CD4-positive, alpha-beta T cell treated with Interleukin-12 subunit alpha and Interleukin-12 subunit beta, for 1 hour (primary cell): ENCODE measurements around the gene GRIK4.

Experiments
- DNase-seq: peaks from one replicate; pipeline ENCODE4 v3.0.0-alpha.2; 2020

GRIK4 gene

DNA sequence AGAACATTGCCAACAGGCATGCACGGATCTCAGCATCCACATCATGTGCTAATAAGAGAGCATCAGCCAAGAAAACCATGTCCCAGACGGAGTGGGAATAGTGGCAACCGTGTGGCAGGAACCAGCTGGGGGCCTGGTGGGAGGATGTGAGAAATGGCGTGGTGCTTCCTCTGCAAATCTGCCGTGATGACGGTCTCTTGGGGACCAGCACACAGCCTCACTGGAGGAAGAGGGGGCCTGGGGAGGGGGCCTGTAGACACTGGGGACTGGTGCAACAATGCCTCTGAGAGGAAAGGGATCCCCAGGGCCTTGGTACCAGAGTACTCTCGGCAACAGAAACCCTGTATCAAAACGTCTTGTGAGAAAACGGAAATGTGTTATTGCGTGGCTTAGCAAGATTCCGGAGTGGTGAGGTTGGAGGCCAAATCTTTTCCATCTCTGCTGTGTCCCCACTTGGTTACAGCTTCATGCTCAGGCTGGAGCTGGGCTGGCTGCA, 358.0 kb downstream of the GRIK4 start:
- no peak for DNase-seq

DNA sequence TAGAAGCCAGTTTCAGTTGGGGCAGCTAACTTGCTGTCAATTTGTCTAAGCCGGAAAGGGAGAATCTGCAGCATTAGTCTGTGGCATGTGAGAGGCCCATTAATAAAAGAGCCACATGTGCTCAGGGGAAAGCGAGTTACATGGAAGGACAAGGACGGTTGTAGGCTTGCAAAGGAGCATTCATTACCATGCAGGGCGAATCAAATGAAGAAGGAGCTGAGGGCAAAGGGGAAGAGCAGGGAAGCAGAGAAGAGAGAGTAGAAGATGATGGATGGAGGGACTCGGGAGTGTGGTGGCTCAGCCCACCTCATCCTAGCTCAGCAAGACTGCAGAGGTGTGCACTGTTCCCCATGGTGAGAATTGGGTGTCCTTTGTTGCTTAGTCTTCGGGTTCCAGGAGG, 359.6 kb downstream of the GRIK4 start:
- no peak for DNase-seq

DNA sequence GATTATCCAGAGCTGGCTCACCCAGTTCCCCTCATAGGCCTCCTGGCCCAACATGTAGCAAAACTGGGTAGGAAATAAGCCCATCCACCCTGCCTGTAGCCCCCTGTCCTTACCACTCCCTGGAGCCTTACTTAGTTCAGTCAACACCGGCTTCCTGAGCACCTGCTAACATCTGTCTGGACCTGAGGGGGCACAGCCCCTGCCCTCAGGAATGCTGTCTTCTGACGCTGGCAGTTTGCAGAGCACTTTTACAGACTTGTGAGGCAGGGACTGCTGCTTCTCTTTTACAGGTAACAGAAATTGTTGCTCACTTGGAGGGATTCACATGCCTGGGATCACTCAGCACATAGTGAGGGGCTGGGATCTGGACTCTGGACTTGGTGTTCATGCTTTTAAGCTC, 360.4 kb downstream of the GRIK4 start:
- no peak for DNase-seq

DNA sequence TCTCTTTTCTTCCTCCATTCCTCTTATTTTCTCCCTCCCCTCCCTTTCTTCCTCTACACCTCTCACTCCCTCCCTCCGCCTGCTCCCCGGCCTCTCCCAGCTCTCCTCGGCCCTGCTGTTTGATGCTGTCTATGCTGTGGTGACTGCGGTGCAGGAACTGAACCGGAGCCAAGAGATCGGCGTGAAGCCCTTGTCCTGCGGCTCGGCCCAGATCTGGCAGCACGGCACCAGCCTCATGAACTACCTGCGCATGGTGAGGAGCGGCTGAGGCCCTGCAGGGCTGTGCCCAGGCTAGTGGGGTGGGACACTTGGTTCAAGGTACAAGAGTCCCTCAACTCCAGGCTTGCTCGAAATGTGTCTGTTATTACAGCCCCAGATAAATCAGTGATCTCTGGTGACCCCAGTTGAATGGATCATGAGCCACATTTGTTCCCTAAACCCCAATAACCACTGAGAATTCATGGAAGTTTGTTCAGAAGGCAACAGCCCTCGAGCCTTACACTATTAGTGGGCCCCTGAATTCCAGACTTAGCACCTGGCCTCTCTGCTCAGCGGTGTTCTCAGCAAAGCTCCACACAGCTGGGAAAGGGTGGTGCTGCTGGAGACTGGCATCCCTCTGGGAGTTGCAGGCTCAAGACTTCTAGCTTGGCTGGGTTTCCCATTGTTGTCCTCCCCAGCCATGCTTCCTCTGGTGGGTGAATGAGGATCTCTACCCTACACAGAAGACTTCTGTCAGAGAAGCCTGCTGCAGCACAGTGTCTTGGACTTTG, 362.6 kb downstream of the GRIK4 start:
- DNase-seq, result no peak

DNA sequence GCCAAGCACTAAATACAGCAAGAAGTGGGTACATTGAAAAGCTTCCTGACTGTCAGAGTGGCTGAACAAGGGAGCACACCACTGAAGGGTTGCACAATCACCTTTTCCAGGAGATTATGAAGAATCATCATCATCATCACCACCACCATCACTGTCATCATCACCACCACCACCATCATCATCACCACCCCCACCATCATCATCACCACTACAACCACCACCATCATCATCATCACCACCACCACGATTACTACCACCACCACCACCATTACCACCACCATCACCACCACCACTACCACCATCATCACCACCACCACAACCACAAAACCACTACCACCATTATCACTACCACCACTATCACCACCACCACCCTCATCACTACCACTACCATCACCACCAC, 364.4 kb downstream of the GRIK4 start:
- no peak for DNase-seq

DNA sequence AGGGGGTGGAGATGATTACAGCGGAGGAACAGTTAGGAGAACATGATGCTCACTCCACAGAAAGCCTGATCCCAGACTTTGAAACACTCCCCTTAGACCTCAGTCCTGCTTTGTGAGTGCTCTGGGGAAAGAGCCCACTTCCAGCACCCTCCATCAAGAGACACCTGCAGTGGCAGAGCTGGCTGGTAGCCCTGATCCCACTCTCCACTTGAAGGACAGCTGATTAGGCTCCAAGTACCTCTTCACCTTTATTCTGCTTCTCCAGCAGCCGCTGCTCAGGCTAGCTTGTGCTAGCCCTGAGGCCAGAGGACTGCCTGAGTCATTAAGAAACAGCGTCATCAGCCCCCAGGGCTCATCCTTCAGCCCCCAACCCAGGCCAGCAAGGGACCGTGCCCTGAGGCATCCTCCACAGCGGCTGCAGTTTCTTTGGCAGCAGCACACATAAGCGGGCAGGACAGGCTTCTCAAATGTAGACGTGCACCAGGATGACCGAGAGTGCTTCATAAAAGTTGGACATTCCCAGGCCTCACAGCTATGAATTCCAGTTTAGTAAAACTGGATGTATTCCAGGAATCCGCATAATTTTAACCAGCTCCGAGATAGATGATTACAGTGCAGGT, 366.3 kb downstream of the GRIK4 start:
- DNase-seq, result no peak

DNA sequence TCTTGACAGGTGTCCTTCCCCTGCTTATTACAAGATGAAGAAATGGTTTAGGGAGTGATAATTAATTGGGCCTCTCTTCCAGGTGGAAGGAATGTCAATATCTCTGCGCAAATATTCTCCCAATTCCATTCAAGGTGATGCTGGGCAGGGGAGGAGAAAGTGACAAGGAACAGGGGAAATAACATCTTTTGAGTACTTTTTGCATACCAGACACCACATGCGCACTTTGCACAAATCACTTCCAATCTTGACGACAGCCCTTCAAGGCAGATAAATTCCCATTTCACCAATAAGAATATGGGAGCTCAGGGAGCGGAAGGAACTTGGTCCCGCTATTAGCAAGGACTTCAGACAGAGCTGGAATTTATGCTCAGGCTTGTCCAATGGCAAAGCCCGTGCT, 367.2 kb downstream of the GRIK4 start:
- no peak for DNase-seq

DNA sequence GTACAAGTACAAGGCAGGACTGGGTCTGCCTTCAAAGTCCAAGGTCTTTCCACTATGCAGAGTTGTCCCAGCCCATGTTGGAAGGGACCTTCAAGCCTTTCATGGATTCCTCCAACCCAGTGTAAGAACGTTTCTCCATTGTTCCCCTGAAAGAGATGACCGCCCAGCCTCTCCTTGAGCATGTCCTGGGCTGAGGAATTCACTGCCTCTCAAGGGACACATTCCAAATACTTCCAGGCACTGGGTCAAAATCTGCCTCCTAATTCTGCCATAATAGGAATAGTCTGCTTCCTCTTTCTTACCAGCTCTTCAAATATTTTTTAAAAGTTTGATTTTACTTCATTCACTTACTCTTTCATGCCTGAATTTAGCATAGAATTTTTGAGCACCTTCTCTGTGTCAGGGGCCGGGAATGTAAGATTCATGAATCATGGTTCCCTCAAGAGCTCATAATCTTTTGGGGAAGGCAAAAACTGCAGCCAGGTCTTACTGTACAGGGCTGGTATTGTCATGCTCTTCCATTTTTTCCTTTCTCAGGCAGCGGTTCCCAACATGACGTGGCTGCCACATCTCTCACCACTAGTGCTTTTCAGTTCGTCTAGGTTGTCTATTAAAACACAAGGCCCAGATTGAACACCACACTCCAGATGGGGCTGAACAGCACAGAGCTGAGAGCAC, 369.1 kb downstream of the GRIK4 start:
- no peak for DNase-seq

DNA sequence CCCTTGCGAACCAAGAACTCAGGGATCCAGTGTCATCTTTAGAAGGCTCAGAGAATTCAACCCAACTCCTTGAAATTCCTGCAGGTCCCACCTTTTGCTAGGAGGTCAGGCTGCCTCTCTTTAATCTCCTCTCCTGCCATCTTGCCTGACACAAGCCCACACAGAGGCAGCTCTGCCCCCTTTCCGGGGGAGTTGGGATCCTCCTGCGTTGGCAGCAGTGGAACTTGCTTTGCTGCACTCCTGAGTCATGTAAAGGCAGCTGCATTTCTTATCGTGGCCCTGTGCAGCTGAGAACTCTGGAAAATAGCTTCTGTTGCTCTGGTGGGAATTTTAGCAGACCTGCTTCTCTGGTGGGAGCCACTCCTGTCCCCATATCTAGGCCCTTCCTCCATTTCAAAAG, 370.0 kb downstream of the GRIK4 start:
- no peak for DNase-seq

DNA sequence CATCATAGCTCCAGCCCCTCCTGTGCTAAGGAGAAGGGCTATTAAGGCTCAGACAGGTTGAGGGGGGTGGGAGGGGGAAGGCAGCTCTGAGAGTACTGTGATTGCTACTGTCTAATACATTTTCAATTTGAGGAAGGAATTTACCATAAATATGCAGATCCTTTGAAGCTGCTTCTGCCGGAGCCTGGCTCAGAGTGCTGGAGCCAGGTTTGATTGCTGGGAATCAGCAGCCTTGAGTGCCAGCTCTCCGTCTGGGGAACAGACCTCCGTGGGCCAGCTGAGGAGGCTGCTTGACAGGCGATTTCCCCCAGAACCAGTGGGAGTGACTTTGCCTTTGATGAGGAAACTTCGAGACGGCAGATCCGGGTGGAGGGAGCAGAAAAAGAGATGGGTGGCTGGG, 370.6 kb downstream of the GRIK4 start:
- DNase-seq, result no peak

DNA sequence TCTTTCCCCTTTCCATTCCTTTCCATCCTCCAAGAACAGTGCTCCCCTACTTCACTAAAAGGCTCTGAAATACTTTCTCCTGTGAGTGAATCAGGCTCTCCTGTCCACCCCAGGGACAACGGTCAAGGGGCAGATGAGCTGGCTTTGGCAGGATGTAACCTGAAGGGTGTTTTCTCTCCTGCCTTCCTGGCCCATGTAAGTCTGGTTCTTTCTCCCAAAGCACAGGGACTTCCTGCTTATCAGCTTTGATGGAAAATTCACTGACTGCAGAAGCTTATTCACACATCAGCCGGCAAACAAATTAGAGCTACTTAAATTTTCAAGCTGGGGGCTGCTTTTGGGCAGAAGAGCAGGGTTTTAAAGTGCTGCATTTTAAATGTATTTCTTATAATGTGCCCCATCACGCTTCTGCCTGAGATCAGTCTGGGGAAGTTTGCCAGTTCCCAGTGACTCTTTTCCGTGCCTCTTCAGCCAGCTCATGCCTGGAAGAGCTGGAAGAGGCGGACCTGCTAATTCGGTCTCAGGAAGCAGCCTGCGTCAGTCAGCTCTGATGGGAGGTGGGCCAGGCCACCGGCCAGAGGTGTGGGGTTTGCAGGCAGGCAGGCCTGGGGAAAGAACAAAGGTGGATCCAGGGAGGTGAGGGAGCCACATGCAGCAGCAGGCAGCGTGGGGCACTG, 372.0 kb downstream of the GRIK4 start:
- DNase-seq, result no peak

DNA sequence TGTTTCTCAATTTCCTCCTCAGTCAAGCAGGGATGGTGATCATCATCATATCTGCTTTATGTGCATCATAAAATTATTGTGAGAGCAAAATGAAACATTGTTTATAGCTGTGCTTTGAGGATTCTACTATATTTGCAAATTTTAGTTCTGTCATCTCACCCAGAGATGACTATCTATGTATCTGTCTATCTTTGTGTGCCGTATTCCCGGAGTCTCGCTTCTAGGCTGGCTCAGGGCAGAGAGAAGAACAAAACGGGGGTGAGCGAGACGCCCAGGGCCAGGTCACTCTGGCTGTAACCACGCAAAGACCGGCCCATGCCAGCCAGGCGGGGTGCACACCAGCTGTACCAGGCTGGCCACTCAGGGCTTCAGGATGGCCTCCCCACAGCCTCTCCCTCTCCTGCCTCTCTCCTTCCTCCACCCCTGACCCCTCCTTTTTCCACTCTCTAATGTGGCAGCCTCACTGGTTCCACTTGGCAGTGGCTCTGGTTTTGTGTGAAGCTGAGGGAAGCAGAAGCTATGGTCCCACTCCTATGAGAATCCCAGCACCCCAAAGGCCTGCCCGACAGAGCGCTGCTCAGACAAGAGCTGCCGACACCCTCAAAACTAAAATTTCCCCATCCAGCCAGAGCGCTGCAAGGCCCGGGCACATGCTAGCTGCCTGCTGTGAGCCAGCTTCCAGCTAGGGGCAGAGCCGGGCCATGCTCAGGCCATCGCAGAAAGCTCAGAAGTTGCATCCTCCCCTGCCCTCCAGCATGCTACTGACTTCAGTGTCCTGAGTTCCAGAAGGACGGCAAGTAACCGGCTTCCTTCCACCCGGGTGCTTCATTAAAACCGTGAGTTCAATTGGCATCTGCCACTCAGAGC, 372.8 kb downstream of the GRIK4 start:
- no peak for DNase-seq

DNA sequence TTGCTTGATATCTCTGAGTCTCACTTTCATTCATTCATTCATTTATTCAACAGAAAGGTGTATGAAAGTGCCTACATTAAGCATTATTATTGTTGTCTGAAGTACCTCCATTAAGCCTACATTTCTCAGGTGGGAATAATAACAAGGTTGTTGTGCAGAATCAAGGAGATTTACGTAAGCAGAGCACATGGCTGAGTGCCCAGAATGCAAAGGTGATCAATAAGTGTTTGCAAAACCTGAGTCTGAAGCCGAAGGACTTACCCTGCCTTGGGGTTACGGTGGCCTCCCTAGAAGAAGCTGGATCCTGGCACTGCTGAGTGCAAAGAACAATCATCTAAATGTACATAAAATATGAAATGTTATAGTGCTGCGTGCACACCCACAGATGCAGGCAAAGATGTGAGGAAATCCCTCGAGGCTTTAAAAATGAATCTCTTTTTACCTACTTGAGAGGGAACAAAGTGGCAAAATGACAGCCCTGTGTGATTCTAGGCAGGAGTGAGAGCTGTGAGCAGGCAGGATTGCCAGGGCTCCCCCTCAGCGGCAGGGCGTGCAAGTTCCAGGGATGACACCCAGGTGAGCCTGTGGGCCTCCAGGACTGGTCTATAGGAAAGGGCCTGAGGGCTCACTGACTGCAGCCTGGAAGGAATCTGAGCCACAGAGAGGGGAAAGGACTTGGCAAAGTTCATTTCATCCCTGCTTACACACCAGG, 379.2 kb downstream of the GRIK4 start:
- no peak for DNase-seq

DNA sequence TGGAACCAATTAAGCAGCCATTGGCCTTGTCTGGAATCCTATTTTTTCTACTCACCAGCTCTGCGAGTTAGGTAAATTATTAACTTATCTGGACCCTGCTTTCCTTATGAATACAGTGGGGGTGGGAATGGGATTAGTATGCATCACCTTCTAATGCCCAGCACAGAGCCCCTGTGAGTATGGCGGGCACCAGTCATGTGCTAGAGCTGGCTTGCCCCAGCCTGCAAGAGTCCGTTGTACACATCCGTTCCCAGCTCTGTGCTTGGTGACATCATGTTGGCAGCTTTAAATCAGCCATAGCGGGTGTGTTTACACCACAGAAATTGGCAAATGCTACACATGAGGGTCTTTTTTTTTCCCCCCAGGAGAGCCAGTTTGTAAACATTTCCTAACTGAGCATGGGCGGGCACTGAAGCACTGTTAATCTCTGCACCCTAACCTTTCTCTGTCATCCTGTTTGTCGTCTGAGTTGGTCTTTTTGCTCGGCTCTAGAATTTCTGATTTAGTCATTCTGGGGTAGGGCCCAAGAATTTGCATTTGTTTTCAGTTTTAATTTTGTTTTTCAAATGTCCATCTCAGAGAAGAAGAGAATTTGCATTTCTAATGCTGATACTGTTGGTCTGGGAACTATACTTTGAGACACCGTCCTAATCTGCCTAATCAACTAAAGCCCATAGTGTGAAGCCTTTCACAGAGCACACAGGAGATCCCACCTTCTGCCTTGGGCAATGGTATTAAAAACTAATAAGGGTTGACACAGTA, 382.1 kb downstream of the GRIK4 start:
- DNase-seq, result no peak

DNA sequence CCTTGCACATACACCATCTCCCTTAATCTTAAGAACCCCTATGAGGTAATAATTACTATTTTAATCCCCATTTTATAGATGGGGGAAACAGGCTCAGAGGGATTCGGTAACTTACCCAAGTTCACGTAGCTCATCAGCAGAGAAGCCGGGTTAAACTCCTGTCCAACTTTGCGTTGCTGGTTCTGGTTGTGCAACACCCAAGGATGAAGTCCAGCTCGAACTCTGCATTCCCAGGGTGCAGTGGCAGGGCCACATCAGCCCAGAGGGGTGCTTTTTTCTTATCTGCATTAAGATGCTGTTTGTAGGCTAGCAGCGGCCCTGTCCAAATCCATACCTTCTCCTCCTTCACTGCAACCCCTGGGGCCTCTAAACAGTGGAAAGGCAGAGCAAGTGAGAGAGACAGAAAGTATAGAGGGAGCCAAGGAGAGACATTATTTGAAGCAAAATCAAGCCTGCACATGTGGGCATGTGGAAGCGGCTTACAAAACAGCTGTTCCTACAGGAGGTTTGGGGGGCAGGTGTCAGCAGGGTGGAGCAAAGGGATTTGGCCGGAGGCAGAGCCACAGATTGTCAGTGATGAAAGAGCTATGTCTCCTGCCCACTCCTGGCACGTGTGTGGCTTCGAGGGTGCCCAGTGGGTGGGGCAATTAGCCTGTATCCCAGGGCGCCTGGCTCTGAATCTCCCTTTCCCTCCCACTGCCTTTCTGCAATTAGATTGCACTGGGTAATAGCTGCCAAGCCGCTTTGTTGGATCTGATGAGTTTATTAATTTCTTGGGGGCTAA, 382.8 kb downstream of the GRIK4 start:
- no peak for DNase-seq

DNA sequence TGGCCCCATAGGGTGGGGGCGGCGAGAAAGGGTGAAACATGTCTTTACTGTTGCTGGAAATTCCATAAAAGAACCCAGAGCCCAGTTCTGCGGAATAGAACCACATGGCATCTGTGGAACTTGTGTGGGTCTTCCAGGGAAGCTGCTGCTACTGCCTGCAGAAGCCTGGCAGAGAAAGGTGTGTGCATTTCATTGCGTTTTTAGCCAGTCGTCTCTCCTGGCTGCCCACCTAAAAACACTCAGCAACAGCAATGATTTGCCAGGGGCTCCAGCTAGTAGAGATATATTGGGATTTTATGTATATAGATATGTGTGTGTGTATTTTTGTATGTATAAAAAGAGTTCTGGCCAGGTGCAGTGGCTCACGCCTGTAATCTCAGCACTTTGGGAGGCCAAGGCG, 385.1 kb downstream of the GRIK4 start:
- no peak for DNase-seq

DNA sequence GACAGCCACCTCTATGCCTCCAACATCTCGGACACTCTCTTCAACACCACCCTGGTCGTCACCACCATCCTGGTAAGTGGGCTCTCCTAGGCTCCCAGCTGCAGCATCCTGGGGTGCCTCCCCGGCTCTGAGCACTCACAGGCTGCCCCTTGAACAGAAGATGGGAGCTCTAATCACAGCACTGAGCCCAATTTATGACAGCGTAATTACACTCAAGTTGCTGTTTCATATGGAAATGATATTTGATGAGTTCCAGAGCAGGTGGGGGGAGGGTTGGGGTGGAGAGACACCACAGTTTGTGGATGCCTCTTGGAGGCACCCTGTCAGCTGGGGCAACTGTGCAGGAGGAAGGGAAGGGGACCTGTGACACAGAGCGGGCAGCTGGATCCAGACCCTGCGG, 387.0 kb downstream of the GRIK4 start:
- no peak for DNase-seq

DNA sequence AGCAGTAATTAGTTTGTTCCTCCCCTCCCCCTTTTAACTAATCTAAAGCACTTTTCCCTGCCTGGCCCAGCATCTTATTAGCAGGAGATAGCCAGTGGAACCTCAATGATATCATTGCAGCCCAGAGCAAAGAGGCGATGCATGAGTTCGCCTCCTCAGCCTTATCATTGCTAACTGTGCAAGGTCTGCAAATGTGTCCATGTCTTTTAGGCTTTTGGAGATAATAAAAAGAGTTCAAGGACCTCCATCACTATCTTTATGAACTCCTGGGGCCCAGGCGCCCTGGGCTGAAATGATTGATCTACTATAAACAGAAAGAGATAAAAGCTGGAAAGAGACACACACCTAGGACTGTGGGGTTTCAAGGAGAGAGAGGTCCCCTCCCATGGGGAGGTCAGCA, 388.2 kb downstream of the GRIK4 start:
- DNase-seq, result no peak

DNA sequence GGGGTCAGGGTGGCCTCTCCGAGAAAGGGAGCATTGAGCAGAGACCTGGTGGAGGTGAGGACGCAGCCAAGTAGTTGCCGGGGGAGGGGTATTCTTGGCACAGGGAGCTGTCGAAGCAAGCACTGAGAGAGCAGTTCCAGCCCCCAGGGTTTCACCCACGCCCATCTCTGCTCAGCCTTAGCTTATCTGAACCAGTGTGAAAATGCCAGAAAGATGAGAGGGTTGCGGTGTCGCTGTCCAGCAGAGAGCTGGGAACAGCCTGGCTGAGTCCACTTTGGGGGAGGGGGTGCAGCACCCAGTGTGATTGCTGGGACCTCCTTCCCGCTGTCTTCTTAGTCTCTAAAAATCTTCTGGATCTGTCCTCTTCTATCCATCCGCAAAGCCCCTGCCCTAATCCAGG, 389.1 kb downstream of the GRIK4 start:
- no peak for DNase-seq

DNA sequence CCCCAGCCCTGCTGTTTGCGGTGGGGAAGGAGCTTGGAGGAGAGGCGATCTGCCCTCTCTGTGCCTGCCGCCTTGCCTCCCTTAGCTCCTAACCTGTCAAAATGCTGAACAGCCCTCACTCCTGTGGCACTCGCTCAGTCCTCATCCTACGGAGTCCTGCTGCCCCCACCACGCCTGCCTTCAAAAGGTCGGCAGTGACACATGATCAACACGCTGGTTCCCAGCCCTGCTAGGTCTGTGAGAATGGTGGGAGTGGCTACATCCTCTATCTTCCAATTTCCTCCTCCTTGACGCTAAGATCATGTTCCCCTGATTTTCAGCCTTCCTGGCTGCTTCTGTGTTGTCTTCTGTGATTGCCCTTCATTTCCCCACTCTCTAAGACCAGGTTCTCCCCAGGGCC, 392.1 kb downstream of the GRIK4 start:
- DNase-seq, result no peak
